GM23338 (cell line): ENCODE measurements around the gene CLSTN1. TPM values are rescaled to one million over a fixed set of nuclear protein-coding genes. Genes with fewer than 3 reads are reported as not detected.

ENCODE experiments used
- ATAC-seq: fragments of 200-7000 bp; cut with Tn5 transposase; 3 replicates; pipeline ENCODE4 v1.9.1; 2020
- DNase-seq: peaks from one replicate; pipeline ENCODE4 v3.0.0-alpha.2; 2015; ENCODE audit warnings: low spot score
- H2AFZ ChIP-seq: fragments of 200-600 bp; sonication (generic); 2 replicates; pipeline ENCODE4 v1.8.0; 2016; ENCODE audit warnings: antibody characterized with exemption, mild to moderate bottlenecking, moderate library complexity
- H3F3A ChIP-seq: fragments of 200-600 bp; sonication (generic); replicated peaks from 2 replicates; pipeline ENCODE4 v1.8.0; 2017; ENCODE audit warnings: antibody characterized with exemption, mixed run types, low read depth
- H3K27ac ChIP-seq: fragments of 200-600 bp; sonication (generic); 2 replicates; pipeline ENCODE4 v1.6.1; 2016; ENCODE audit warnings: low read depth
- H3K27me3 ChIP-seq: fragments of 200-600 bp; sonication (generic); 2 replicates; pipeline ENCODE4 v1.8.0; 2016; ENCODE audit warnings: mild to moderate bottlenecking, mixed run types, moderate library complexity; ENCODE audit not compliant: insufficient read depth
- H3K36me3 ChIP-seq: fragments of 200-600 bp; sonication (generic); 2 replicates; pipeline ENCODE4 v1.8.0; 2016; ENCODE audit warnings: mild to moderate bottlenecking; ENCODE audit not compliant: insufficient read depth
- H3K4me1 ChIP-seq: fragments of 200-600 bp; sonication (generic); 2 replicates; pipeline ENCODE4 v1.8.0; 2016; ENCODE audit warnings: mild to moderate bottlenecking, moderate library complexity; ENCODE audit not compliant: insufficient read depth
- H3K4me2 ChIP-seq: fragments of 200-600 bp; sonication (generic); 2 replicates; pipeline ENCODE4 v1.7.1; 2017; ENCODE audit warnings: mixed run types
- H3K4me3 ChIP-seq: fragments of 200-600 bp; sonication (generic); 2 replicates; pipeline ENCODE4 v1.6.1; 2016; ENCODE audit warnings: mixed run types
- H3K79me2 ChIP-seq: fragments of 200-600 bp; sonication (generic); replicated peaks from 2 replicates; pipeline ENCODE4 v1.8.0; 2017; ENCODE audit warnings: mild to moderate bottlenecking; ENCODE audit not compliant: insufficient read depth
- H3K9me2 ChIP-seq: fragments of 200-600 bp; sonication (generic); 2 replicates; pipeline ENCODE4 v1.8.0; 2017; ENCODE audit not compliant: insufficient read depth
- H4K20me1 ChIP-seq: fragments of 200-600 bp; sonication (generic); replicated peaks from 2 replicates; pipeline ENCODE4 v1.8.0; 2017; ENCODE audit warnings: mild to moderate bottlenecking; ENCODE audit not compliant: insufficient read depth
- H3K27ac Mint-ChIP-seq: 2 replicates; pipeline ENCODE4 v1.8.0; 2020; ENCODE audit warnings: inconsistent platforms, mild to moderate bottlenecking, moderate library complexity, mixed read lengths
- H3K27me3 Mint-ChIP-seq: 3 replicates; pipeline ENCODE4 v1.8.0; 2022; ENCODE audit warnings: low read depth, mild to moderate bottlenecking, moderate library complexity, mixed read lengths, inconsistent platforms; ENCODE audit not compliant: insufficient read depth, poor library complexity
- H3K36me3 Mint-ChIP-seq: 3 replicates; pipeline ENCODE4 v1.8.0; 2021; ENCODE audit warnings: low read depth, mild to moderate bottlenecking, inconsistent platforms, moderate library complexity, mixed read lengths
- H3K4me1 Mint-ChIP-seq: 3 replicates; pipeline ENCODE4 v1.8.0; 2020; ENCODE audit warnings: mild to moderate bottlenecking, inconsistent platforms, mixed read lengths
- H3K4me3 Mint-ChIP-seq: 3 replicates; pipeline ENCODE4 v1.8.0; 2021; ENCODE audit warnings: moderate library complexity, mild to moderate bottlenecking, inconsistent platforms, mixed read lengths
- H3K9me3 Mint-ChIP-seq: 3 replicates; pipeline ENCODE4 v1.8.0; 2020; ENCODE audit warnings: moderate library complexity, mild to moderate bottlenecking, inconsistent platforms, mixed read lengths
- CREB1 ChIP-seq: fragments of 250-450 bp; sonication (Bioruptor Pico); IDR thresholded peaks from 2 replicates; pipeline ENCODE4 v1.5.0; 2020; ENCODE audit warnings: low read depth, mild to moderate bottlenecking, moderate library complexity
- CTCF ChIP-seq, 2 experiments: fragments of 200-600 bp in 1 of 2; sonication (generic) in 1 of 2; conservative IDR thresholded peaks; 2 replicates each; pipeline versions ENCODE4 v1.5.1 to v1.6.1; 2016 to 2017; ENCODE audit warnings: antibody characterized with exemption in 2 of 2, low read depth in 2 of 2, mild to moderate bottlenecking in 2 of 2, moderate library complexity in 1 of 2
- EZH2 ChIP-seq: fragments of 200-600 bp; sonication (generic); IDR thresholded peaks from one replicate; pipeline ENCODE4 v1.8.0; 2017; ENCODE audit warnings: antibody characterized with exemption, mild to moderate bottlenecking, low read depth; ENCODE audit not compliant: unreplicated experiment
- JUNB ChIP-seq: IDR thresholded peaks from one replicate; pipeline ENCODE4 v1.6.1; 2016; ENCODE audit warnings: antibody characterized with exemption; ENCODE audit not compliant: unreplicated experiment
- NANOG ChIP-seq: IDR thresholded peaks from 2 replicates; pipeline ENCODE4 v1.6.1; 2016; ENCODE audit warnings: antibody characterized with exemption, borderline replicate concordance
- ZNF114 ChIP-seq: fragments of 250-450 bp; sonication (Bioruptor Pico); IDR thresholded peaks from 2 replicates; pipeline ENCODE4 v1.5.0; 2020; ENCODE audit warnings: mild to moderate bottlenecking, moderate library complexity
- ZNF462 ChIP-seq: fragments of 250-450 bp; sonication (Bioruptor Pico); IDR thresholded peaks from 2 replicates; pipeline ENCODE4 v1.5.0; 2020; ENCODE audit warnings: mild to moderate bottlenecking, moderate library complexity
- polyA plus RNA-seq: library from polyadenylated mRNA; unstranded; fragments of >200 nt; fragmentation: Nextera tagmentation; extraction: Ambion mirVana; gene quantifications from 2 replicates; pipeline ENCODE4 v1.2.1, GENCODE V29; 2016
- total RNA-seq: library from RNA; depleted of rRNA; stranded (reverse); fragments of >200 nt; shearing (Covaris generic); gene quantifications from 2 replicates; pipeline ENCODE4 v1.2.3, GENCODE V29; 2014

CLSTN1 gene
- total and polyA plus RNA-seq, 2 experiments from 2014 or later: 38.5 to 66.2 TPM

- no peak for TF ChIP-seq ZNF462 (CRISPR knock-in tag)
- no peak for TF ChIP-seq JUNB
- no peak for TF ChIP-seq ZNF114 (CRISPR knock-in tag)
- no peak for TF ChIP-seq EZH2
- no peak for TF ChIP-seq CREB1
- no peak for TF ChIP-seq CTCF (conservative IDR thresholded peaks at IDR 0.05; ENCODE audit: low read depth in 2 of 2)
These were observed 43.1 kb downstream of the CLSTN1 start (continued) for GRCh38 chr1:9780554-9781110.

- Histone ChIP-seq H2AFZ (no peak overlapping the region), H3K4me2 (no peak overlapping the region), H3K79me2 (peaks cover 97% of the 10 kb centered on the region), H3K27ac (no peak overlapping the region), H3K27me3 (no peaks in the 10 kb centered on the region), H3F3A (0 out of 2 replicates have a peak, but pooled peaks cover 2% of the 10 kb centered on the region), H4K20me1 (peaks cover 31% of the 10 kb centered on the region), H3K36me3 (no peaks in the 10 kb centered on the region), H3K9me2 (no peaks in the 10 kb centered on the region), H3K4me1 (peaks cover 8% of the 10 kb centered on the region; the same call in 1 of the 2 replicates), H3K4me3 (no peak overlapping the region)
- Mint-ChIP-seq H3K9me3 (no peaks in the 10 kb centered on the region; the same call in 2 of the 3 replicates), H3K4me1 (peaks cover 15% of the 10 kb centered on the region), H3K27me3 (no peaks in the 10 kb centered on the region), H3K4me3 (no peak overlapping the region), H3K27ac (no peak overlapping the region), H3K36me3 (no peaks in the 10 kb centered on the region)
- DNase-seq (no peak), ATAC-seq (no peak)
- no peak for TF ChIP-seq NANOG
- TF ChIP-seq ZNF462 (CRISPR knock-in tag): no peak
- TF ChIP-seq CREB1: no peak
These were observed 44.9 kb downstream of the CLSTN1 start for GRCh38 chr1:9778905-9779304.
